CD1c-positive myeloid dendritic cell (primary cell): ENCODE measurements around the gene TIE1.

Experiments used
- DNase-seq: peaks from one replicate; pipeline ENCODE4 v3.0.0-alpha.2; 2016; ENCODE audit errors: extremely low spot score

TIE1 gene

GRCh38 chr1:43293896-43294760 lies 6.7 kb upstream of the TIE1 start:
- DNase-seq: no peak

GRCh38 chr1:43294761-43295160 lies 6.0 kb upstream of the TIE1 start:
- DNase-seq: no peak

- no peak for DNase-seq
These were observed 4.6 kb upstream of the TIE1 start for GRCh38 chr1:43296207-43296606.

- DNase-seq: no peak
These were observed 2.7 kb upstream of the TIE1 start for GRCh38 chr1:43298055-43298454.

GRCh38 chr1:43299101-43299500 lies 1.7 kb upstream of the TIE1 start:
- DNase-seq: no peak

DNA sequence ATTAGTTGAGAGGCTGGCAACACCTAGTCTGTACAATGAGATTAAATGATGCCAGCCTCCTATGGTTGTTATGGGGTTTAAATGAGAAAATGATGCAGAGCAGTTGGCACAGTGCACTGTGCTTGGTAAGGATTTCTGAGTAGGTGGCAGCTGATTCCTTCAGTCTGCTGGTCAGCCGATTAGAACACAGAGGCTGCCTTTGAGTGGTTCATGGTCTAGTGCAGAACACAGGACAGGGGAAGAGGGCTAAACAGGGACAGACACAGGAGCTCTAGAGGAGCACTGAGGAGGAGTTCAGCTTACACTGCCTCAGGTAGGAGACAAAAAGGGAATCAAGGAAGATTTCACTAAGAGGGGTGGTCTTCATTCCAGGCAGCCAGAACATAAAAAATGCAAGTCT lies 1.4 kb downstream of the TIE1 start:
- no peak for DNase-seq

GRCh38 chr1:43302721-43303470 lies 2.1 kb downstream of the TIE1 start:
- no peak for DNase-seq

- DNase-seq: no peak
These were observed 2.9 kb downstream of the TIE1 start for GRCh38 chr1:43303471-43304313.

GRCh38 chr1:43304314-43304681 lies 3.5 kb downstream of the TIE1 start:
- no peak for DNase-seq

DNA sequence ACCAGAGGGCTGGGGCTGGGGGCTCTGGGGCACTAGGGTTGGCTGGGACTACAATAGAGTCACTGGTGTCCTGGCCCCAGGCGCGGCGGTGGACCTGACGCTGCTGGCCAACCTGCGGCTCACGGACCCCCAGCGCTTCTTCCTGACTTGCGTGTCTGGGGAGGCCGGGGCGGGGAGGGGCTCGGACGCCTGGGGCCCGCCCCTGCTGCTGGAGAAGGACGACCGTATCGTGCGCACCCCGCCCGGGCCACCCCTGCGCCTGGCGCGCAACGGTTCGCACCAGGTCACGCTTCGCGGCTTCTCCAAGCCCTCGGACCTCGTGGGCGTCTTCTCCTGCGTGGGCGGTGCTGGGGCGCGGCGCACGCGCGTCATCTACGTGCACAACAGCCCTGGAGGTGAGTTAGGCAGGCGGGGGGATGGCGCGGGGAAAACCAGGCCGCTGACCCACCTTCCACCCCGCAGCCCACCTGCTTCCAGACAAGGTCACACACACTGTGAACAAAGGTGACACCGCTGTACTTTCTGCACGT lies 4.1 kb downstream of the TIE1 start:
- no peak for DNase-seq

GRCh38 chr1:43305461-43305860 lies 4.7 kb downstream of the TIE1 start:
- no peak for DNase-seq

DNA sequence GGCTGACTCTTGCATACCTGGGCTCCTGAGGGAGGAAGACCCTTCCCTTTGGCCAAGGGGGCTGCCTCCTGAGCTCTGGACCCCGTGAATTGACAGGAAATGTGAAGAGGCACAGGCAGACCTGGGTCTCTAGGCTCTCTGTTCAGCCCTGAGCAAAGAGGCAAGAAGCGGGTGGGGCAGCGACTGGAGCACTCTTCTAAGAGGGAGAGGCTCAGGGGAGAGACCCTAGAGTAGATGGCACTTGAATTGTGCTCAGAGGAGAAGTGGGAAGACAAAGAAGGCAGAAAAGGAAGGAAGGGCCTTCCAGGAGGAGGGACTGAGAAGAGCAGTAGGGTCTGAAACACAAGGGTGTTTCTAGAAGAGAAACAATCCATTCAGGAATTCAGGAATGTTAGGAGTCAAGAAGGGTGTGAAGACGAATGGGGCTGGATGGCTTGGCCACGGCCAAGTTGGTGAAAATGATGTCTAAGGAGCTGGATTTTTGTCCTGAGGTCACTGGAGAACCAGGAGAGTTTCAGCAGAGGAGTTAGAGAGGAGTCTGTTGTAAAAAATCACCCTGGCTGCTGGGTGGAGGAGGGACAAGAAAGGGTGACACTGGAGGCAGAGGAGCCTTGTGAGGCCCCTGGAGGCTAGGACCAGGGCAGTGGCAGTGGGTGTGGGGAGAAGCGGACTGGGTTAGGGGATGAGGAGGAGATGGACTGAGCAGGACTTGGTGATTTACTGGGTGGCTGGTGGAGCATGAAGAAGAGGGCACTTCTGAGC lies 5.3 kb downstream of the TIE1 start:
- DNase-seq: no peak

DNA sequence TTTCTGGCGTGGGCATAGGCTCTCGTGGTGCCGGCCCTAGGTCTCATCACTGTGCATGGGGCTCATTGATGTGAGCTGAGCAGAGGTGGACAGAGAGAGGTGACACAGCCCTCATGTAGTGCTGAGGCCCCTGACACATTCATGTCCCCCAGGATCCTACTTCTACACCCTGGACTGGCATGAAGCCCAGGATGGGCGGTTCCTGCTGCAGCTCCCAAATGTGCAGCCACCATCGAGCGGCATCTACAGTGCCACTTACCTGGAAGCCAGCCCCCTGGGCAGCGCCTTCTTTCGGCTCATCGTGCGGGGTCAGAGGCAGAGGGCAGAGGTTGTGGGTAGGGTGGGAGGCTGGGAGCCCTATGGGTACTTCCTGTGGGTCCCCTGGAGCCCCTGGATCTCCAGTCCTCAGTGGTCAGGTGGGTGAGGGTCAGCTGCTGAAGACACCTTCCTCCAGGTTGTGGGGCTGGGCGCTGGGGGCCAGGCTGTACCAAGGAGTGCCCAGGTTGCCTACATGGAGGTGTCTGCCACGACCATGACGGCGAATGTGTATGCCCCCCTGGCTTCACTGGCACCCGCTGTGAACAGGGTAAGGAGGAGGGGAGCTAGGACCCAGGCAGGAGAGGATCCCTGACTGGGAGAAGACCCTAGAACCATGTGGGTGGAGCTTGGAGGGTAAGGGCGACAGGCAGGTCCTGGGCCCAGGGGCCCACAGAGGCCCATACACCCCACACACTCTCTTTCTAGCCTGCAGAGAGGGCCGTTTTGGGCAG lies 6.1 kb downstream of the TIE1 start:
- no peak for DNase-seq

DNA sequence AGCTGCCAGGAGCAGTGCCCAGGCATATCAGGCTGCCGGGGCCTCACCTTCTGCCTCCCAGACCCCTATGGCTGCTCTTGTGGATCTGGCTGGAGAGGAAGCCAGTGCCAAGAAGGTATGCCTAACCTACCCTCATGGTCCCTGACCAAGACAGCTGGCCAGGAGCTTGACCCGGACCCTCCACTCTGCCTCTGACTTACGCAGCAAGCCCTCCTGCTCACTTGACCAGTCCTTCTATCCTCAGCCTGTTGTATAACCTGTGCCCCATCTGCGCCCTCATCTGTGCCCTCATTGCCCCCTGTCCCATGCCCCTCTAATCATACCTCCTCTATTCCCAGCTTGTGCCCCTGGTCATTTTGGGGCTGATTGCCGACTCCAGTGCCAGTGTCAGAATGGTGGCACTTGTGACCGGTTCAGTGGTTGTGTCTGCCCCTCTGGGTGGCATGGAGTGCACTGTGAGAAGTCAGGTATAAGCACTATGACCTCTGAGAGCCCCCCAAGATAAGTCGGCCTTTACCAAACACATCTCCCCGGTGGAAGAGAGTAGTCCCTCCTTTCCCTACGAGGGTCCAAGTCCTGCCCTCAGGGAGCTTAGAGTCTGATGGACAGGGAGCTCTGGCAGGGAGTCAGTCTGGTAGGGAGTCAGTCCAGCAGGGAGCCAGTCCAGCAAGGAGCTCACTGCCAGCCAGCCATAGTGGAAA lies 6.8 kb downstream of the TIE1 start:
- no peak for DNase-seq

GRCh38 chr1:43308635-43309404 lies 8.0 kb downstream of the TIE1 start:
- no peak for DNase-seq

GRCh38 chr1:43309405-43310025 lies 8.7 kb downstream of the TIE1 start:
- no peak for DNase-seq

- DNase-seq: no peak
These were observed 10.7 kb downstream of the TIE1 start for GRCh38 chr1:43311521-43311920.

DNA sequence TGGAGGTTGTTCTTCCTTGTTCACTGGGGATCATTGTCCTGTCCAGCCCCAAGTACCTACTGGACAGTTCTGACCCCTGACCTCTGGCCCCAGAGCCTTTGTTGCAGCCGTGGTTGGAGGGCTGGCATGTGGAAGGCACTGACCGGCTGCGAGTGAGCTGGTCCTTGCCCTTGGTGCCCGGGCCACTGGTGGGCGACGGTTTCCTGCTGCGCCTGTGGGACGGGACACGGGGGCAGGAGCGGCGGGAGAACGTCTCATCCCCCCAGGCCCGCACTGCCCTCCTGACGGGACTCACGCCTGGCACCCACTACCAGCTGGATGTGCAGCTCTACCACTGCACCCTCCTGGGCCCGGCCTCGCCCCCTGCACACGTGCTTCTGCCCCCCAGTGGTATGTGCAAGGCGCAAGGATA lies 11.4 kb downstream of the TIE1 start:
- DNase-seq: no peak
